CMK (cell line): ENCODE results near the gene KIF5A.

Experiments used
- DNase-seq: peaks from one replicate; pipeline ENCODE4 v3.0.0-alpha.2; 2010; ENCODE audit warnings: low read depth

KIF5A gene

GRCh38 chr12:57620936-57621496 is 71.2 kb downstream of the KIF5A start:
- DNase-seq = no peak

GRCh38 chr12:57621497-57622292 is 71.9 kb downstream of the KIF5A start:
- DNase-seq = no peak

- DNase-seq = no peak
Measured at GRCh38 chr12:57622293-57623245, 72.7 kb downstream of the KIF5A start.

- no peak for DNase-seq
Measured at GRCh38 chr12:57623385-57623784, 73.5 kb downstream of the KIF5A start.

GRCh38 chr12:57623811-57624390 is 74.1 kb downstream of the KIF5A start:
- DNase-seq = no peak

GRCh38 chr12:57624441-57625220 is 74.8 kb downstream of the KIF5A start:
- no peak for DNase-seq

- no peak for DNase-seq
Measured at GRCh38 chr12:57625261-57626032, 75.6 kb downstream of the KIF5A start.

- DNase-seq = no peak
Measured at GRCh38 chr12:57626111-57626920, 76.5 kb downstream of the KIF5A start.

GRCh38 chr12:57626921-57627445 is 77.1 kb downstream of the KIF5A start:
- no peak for DNase-seq

- DNase-seq = no peak
Measured at GRCh38 chr12:57627501-57628279, 77.8 kb downstream of the KIF5A start.

- DNase-seq = no peak
Measured at GRCh38 chr12:57628280-57629191, 78.7 kb downstream of the KIF5A start.

- DNase-seq = no peak
Measured at GRCh38 chr12:57629897-57630471, 80.1 kb downstream of the KIF5A start.

- no peak for DNase-seq
Measured at GRCh38 chr12:57630891-57631433, 81.1 kb downstream of the KIF5A start.

- no peak for DNase-seq
Measured at GRCh38 chr12:57631566-57632072, 81.8 kb downstream of the KIF5A start.

- no peak for DNase-seq
Measured at GRCh38 chr12:57632073-57632957, 82.5 kb downstream of the KIF5A start.
